KOPT-K1 (cell line): ENCODE results near the gene ZNF689.

Source experiments
- H3K27ac ChIP-seq: fragments of 200-600 bp; sonication (generic); 2 replicates; pipeline ENCODE4 v1.5.1; 2016; ENCODE audit warnings: antibody characterized with exemption, mild to moderate bottlenecking, low read depth, low read length; ENCODE audit not compliant: poor library complexity, severe bottlenecking
- H3K36me3 ChIP-seq: fragments of 200-600 bp; sonication (generic); 2 replicates; pipeline ENCODE4 v1.5.1; 2017; ENCODE audit warnings: antibody characterized with exemption, mild to moderate bottlenecking, low read length, moderate library complexity; ENCODE audit not compliant: insufficient read depth
- H3K9me3 ChIP-seq: fragments of 200-600 bp; sonication (generic); 2 replicates; pipeline ENCODE4 v1.5.1; 2017; ENCODE audit warnings: antibody characterized with exemption, low read length, mild to moderate bottlenecking; ENCODE audit not compliant: insufficient read depth, poor library complexity, severe bottlenecking

ZNF689 gene

DNA sequence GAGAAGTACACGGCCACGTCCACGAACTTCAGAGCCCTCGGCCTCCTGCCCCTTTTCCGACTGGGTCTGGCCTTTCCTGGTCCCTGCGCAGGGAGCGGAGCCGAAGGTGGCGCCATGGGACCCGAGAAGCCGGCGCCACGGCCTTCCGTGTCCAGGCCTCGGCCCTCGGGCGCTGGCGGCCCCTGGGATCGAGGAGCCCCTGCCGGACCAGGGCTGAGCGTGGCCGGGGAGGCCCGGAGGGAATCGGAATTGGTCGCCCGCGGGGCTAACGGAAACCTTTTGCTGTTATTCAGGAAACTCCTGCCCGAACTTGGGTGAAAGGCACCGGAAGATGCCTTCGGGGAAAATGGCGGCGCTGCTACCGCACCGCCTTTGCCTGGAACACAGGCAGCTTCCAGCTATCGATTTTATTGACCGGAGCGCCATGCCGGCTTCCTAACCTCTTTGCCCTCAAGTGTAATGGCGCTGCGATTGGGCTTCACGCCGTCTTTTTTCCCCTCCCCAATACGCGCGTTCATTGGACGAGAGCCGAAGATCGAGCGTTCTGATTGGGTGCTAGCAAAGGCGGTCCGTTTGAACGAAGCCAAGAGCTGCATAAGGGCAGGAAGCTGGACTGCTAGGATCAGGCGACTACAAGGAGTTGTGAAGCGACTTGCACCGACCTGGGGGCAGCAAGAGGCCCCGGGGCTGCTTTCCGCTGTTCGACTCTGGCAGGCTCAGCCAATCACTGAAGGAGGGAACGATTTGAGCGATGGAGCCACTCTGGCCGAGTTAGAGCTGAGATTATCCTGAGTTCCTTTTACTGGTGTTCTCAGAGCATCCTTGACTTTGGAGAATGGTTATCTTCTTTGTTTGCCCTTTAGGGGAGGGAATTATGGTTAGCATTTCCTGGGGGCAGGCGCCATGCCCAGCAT, at the start of gene ZNF689:
ZNF689 (minus strand) TSS at position 464 of the 914 bp plus-strand sequence; CDS start at position 116, 348 bp downstream.
- no peaks in the 10 kb centered on the region for H3K9me3 ChIP-seq
- peak within 1 kb of the TSS; percentile 94 for H3K27ac ChIP-seq
- peaks cover 34% of the 10 kb centered on the region for H3K36me3 ChIP-seq

DNA sequence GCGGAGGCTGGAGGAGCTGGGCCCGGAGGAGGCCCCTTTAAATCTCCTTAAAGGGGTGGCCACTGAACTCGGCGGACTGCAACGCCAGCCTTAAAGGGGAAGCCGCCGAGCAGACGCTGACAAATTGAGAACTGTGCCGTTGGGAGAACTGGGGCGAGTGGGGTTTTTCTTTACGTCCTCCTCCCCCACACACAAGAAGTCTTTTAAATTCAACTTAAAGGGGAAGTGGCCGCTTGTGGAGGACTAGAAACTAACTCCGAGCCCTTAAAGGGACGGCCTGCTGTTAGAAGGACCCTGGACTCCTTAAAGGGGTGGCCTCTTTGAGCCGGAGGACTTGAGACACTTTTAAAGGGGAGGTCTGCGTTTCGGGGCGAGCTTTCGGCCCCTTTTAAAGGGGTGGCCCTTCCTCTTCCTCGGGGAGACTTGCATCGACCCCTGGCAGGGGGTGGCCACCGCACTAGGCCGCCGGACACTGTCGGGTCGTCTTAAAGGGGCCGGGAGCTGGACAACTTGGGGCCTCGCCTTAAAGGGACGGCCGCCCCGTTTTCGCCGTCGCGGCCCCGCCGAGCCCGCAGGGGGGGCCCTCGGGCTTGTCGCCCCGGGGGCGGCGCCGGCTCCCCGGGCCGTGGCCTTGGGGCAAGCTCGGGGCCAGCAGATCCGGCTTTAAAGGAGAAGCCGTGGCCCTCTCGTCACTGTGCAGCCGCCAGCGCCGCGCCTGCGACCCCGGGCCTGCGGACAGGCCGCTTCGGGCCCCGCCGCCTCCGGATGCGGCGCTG, 48.7 kb upstream of the ZNF689 start:
- no peaks in the 10 kb centered on the region for H3K9me3 ChIP-seq
- H3K27ac ChIP-seq = peak overlapping the region; percentile 95
- peaks cover 62% of the 10 kb centered on the region for H3K36me3 ChIP-seq

DNA sequence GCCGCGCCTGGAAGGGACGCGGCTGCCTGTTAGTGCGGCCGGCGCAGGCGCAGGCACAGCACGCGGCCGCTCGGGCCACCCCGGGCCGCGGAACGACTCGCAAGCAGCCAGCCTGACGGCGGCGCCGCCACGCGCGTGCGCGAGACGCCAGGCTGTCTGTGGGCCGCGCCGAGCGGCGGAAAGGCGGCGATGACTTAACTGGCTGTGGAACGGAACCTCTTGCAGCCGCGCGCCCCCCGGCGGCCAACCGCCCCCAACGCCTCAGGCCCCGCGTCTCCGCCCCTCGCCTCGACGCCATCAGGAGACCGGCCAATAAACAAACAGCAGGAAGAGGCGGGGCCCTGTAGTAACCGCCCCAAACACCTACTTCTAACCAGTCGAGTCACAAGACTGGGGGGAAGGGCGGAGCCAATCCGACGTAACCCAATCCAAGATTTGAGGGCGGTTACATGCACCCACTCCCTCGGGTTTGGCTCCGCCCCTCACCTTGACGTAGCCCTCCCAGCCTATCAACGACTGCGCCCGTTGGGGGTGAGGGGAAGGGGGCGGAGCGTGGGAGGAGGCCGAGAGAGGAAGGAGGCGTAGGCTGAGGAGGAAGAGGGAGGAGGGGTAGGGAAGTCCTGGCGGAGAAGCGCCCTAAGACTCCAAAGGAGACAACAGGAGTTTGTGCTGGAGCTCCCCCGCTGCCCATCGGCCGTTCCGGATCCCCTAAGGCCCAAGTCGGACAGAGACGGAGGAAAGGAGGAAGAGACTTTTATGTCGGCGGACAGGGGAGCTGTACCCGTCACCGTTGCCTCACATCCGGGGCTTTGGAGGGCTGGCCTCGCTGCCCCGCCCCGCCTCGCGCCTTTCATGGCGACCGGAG, 47.9 kb upstream of the ZNF689 start, which contains the start of gene FBRS:
FBRS (plus strand) TSS at position 566 of the 865 bp plus-strand sequence. CDS start 1,088 bp downstream, outside the sequence.
- Histone ChIP-seq H3K9me3 (no peaks in the 10 kb centered on the region), H3K27ac (peak within 1 kb of the TSS; percentile 95), H3K36me3 (peaks cover 62% of the 10 kb centered on the region)

DNA sequence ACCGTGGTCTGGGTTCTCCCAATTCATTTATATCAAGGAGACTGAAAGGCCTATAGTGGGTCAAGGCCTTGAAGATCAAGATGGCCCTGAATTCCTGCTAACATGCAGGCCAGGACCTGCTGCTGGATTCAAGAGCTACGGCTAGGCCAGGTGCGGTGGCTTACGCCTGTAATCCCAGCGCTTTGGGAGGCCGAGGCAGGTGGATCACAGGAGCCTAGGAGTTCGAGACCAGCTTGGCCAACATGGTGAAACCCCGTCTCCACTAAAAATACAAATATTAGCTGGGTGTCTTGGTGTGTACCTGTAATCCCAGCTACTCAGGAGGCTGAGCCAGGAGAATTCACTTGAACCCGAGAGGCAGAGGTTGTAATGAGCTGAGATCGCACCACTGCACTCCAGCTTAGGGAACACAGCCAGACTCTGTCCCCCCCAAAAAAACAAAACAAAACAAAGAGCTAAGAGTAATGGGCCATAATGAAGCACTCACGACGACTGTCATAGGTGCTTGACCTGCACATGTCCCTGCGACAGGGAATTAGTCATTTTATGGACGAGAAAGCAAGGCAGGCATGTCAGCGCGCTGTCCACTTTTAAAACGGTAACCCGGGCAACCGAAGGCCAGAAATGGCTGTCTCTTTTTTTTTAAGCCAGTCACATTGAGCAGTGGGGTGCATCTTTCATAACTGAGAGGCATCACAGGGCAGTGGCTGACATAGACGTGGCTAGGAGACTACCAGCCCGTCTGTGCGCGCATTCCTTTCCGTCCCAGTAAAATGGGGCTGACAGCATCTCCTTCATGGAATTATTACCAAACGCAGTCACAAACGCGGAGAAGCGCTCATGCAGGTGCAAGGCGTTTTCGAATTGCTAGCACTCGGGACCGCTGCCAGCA, 47.0 kb upstream of the ZNF689 start:
- Histone ChIP-seq H3K36me3 (peaks cover 62% of the 10 kb centered on the region), H3K9me3 (no peaks in the 10 kb centered on the region), H3K27ac (peak overlapping the region; percentile 95)

DNA sequence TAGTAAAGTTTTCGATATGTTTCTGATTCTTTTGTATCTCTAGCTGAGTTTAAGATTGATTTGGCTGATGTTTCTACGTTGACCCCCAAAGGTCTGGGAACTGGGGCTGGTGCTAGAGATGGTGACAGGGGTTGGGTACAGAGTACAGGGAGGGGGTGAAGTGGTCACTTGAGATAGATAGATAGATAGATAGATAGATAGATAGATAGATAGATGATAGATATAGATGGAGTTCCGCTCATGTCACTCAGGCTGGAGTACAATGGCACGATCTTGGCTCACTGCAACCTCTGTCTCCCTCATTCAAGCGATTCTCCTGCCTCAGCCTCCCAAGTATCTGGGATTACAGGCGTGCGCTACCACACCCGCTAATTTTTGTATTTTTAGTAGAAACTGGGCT, 46.2 kb upstream of the ZNF689 start:
- Histone ChIP-seq H3K27ac (no peak overlapping the region), H3K36me3 (peaks cover 57% of the 10 kb centered on the region), H3K9me3 (no peaks in the 10 kb centered on the region)

DNA sequence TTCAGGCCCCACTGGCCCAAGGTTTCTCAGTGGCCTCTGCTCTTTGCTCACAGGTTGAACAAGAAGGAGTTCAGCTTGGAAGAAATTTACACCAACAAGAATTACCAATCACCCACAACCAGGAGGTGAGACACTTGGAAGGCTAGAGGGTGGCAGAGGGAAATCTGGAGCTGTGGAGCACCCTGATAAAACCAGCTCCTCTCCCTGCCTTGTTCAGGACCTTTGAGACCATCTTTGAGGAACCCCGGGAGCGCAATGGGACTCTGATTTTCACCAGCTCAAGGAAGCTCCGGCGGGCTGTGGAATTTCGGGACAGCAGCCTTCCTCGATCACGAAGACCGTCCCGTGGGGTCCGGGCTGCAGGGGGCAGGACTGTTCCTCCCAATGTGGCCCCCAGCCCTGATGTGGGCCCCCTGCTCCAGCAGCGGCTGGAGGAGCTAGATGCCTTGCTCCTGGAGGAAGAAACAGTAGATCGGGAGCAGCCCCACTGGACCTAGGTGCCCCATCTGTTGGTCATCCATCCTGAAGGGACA, 45.7 kb upstream of the ZNF689 start:
- no peak overlapping the region for H3K27ac ChIP-seq
- H3K36me3 ChIP-seq = peaks cover 52% of the 10 kb centered on the region
- no peaks in the 10 kb centered on the region for H3K9me3 ChIP-seq

DNA sequence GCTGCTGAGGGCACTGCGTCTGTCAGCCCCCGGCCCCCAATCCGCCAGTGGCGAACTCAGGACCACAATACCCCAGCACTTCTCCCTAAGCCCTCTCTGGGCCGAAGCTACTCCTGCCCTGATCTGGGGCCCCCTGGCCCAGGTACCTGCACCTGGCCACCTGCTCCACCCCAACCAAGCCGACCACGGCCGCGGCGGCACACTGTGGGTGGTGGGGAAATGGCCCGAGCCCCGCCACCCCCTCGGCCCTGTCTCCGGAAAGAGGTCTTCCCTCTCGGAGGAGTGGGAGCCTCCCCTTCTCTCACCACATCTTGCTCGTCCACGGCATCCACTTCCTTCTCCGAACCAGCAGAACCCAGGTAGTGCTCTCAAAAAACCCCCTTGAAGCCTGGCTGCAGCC, 44.7 kb upstream of the ZNF689 start:
- H3K36me3 ChIP-seq = peaks cover 52% of the 10 kb centered on the region
- no peak overlapping the region for H3K27ac ChIP-seq

DNA sequence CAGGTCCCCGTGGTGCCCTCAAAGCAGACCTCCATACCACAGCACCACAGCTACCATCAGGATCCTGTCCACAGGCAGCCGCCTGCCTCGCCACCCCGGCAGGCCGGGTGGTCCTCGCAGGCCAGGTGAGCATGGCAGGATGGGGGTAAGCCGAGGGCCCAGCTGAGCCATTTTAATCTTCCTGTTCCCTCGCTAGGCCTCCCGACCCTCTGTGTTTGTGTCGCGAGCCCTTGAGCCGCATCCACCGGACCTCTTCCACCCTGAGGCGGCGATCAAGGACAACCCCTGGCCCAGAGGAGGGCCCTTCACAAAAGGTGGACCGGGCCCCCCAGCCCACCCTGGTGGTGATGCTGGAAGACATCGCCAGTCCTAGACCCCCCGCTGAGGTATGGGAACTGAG, 42.5 kb upstream of the ZNF689 start:
- H3K36me3 ChIP-seq = peaks cover 52% of the 10 kb centered on the region
- peak overlapping the region; percentile 88 for H3K27ac ChIP-seq
- H3K9me3 ChIP-seq = no peaks in the 10 kb centered on the region

More for the DNA sequence above, 44.7 kb upstream of the ZNF689 start:
- no peaks in the 10 kb centered on the region for H3K9me3 ChIP-seq

DNA sequence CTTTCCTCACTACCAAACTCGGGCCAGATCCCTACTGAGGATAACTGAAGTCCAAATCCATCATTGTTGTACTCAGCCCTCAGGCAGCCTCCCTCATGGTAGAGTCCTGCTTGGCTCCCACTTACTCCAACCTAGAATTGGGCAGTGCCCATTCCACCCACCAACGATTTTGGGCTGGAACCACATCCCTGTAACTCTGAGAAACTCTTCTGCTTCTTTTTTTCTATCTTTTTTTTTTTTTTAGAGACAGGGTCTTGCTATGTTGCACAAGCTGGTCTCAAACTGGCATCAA, 41.8 kb upstream of the ZNF689 start:
- H3K27ac ChIP-seq = peak overlapping the region; percentile 88
- H3K9me3 ChIP-seq = no peaks in the 10 kb centered on the region
- H3K36me3 ChIP-seq = peaks cover 50% of the 10 kb centered on the region

DNA sequence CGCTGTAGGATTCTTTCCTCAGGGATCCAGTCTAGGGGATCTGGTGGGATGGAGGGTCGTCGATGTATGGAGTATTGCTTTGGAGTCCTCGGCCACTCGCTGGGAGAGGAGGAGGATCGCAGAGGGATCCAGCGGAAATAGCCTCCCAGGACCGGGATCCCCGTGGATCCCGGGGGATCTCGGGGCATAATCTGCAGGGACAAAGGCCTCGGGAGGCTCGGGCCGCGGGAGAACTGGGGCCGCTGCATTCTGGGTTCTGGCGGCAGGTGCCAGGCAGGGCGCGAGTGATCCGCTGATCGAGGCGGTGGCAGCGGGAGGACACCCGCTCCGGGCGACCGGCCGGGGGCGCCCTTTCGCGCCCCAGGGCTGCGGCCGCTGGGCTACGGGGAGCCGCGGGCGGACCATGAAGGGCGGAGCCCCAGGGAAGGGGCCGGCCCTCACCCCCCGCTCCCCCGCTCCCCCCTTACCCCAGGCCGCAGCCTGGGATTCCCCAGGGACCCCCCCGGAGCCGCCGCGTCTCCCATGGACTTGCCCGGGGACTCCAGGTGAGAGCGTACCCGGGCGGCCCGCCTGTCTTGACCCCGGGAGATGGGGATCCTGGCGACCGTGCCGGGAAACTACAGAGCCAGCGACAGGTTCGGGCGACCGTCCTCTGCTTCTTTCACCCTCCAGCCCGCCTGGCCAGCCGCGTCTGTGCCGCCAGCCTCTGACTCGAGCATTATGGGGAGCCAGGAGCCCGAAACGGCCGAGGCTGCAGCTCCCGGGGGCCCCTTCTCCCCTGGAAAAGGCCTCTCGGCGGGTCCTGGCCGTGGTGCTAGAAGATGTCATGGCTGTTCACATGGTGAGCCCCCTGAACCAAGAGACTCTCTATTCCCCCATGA, 41.2 kb upstream of the ZNF689 start:
- Histone ChIP-seq H3K27ac (peak overlapping the region; percentile 88), H3K36me3 (peaks cover 44% of the 10 kb centered on the region), H3K9me3 (no peaks in the 10 kb centered on the region)

DNA sequence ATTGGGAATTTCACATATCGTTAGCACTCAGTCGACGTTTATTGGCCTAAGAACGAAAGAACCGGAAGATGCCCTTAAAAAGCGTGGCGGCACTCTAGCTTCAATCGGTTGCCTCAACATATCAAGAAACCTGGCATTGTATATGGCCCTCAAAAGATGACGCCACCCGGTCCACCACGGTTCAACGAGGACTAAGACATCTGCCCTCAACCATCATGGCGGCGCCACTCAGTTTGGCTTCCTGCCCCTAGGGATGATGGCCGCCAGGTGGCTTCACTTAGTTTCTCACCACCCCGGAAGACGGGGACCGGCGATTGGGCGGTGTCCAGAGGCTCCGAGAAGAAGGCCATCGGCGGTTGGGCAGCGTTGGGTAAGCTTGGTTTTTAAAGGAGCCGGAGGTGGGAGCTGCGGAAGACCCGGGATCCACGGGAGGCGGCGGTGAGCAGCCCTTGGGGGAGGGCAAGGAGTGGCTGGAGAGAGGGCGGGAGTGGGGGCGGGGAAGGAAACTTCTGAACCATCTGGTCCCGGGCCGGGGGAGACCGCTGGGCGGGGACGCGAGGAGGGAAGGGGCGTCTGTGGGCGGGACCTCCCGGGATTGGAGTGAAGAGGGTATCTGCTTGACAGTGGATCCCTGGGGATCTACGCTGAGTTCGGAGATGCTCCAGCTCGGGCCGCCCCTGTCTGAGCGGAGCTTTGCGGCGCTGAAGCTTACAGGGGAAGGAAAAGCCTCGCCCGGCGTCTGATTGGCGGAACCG, 40.4 kb upstream of the ZNF689 start, which contains the start of gene PRR14:
PRR14 (plus strand) TSS at position 592 of the 755 bp plus-strand sequence. CDS start 686 bp downstream, outside the sequence.
- Histone ChIP-seq H3K9me3 (no peaks in the 10 kb centered on the region), H3K36me3 (peaks cover 36% of the 10 kb centered on the region), H3K27ac (peak within 1 kb of the TSS; percentile 88)

DNA sequence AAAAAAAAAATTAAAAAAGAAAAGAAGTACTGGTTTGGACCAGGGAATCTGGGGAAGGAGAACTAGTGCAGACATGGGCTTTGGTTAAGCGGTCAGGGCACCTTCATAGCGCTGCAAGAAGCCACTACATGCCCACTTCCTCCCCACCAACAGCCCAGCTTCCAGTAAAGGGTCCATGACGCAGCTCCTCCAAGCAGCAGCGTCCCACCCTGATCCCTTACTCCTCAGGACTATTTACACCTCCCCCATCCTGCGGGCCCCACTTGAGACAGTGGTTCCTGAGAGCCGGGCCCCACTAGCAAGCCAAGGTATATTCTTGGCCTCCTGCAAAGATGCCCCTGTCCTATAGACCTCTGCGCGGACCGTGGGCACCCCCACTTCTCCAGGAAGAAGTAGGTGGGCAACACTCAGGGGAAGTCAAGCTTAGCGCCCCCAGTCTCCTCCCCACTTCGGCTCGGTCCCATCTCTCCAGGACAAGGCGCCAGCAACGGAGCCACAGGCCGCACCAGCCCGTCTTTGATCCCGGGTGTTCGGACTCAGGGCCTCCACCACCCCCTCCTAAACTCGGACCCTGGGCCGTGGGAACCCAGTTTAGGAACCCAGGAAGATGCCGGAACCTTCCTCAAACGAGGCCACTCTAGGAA, 39.7 kb upstream of the ZNF689 start:
- H3K36me3 ChIP-seq = peaks cover 29% of the 10 kb centered on the region
- H3K27ac ChIP-seq = peak overlapping the region; percentile 88
- H3K9me3 ChIP-seq = no peaks in the 10 kb centered on the region
